ENCODE results near the gene ITGA2B. TPM values are rescaled to one million over a fixed set of nuclear protein-coding genes. Genes with fewer than 3 reads are reported as not detected.

Gene ITGA2B
- total and polyA plus RNA-seq, 2 of the 8 experiments (the other 6 are each of a cell fraction or from before 2014, with no cell fraction given): 6.9 to 12.3 TPM

DNA sequence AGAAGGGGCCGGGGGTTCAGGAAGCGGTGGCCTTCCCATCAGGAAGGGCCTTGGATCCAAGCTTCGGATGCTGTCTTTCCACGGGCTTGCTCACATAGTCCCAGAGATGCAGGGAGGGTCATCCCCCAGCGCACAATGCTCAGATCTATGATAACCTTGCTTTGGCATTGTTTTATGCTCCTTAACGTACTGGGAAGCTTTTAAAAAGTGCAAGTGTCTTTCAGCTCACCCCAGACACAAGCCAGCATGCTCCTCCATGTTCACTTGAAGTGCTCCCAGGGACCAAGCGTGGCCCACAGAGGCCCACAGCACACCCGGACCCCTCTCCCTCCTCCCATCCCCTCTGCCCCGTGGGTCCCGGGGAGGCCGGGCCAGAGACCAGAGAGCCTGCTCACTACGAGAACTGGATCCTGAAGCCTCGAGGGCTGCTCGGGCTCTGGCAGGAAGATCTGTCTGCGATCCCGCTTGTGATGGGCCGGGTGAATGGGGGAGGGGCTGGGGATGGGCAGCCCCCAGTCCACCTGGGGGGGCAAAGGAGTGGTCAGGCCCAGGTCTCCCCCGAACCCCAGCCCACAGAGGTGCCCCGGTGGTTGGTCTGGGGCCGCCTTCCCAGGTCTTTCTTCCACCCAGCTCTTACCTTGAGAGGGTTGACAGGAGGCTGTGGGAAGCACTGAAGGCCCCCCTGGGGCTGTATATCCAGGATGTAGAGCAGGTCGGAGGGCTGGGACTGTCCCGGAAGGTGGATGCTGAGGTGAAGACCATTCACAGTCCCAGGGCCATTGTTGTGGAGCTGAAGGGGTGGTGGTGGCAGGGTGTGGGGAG, 14.0 kb downstream of the ITGA2B start (continued):
- TF ChIP-seq EGR1 (IDR thresholded peaks at IDR 0.05; ENCODE audit: borderline replicate concordance, low read depth, low read length): no peak
- no peak for TF ChIP-seq ASH2L (IDR thresholded peaks at IDR 0.05; ENCODE audit: low read length)
- TF ChIP-seq CHD2 (IDR thresholded peaks at IDR 0.05; ENCODE audit: low read length): no peak
- TF ChIP-seq RFX5 (IDR thresholded peaks at IDR 0.05; ENCODE audit: borderline replicate concordance, low read depth, low read length): no peak
